ENCODE data around the gene RNGTT.

Gene RNGTT

DNA sequence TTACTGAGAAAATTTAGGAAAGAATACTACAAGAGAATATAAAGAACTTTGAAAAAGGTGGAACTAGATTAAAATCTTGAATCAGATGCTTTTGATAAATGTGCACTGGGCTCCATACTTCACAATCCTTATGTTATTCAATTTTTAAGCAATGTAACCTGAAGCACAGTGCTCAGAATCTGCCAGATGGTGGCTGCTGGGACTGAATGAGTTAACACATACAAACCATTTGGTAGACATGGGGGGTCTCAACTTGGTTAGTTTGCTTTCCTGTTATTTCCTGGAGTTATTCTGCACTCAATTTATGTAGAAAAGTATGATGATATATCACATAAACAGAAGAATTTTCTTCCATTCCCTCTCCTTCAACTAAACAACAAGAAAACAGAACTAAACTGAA, 326.5 kb downstream of the RNGTT start:
- Histone ChIP-seq H3K27ac (no peak overlapping the region), H3K9me3 (ENCODE audit: low read depth, low read length) (no peaks in the 10 kb centered on the region), H3K36me3 (ENCODE audit: insufficient read depth, low read length) (no peaks in the 10 kb centered on the region), H3K4me3 (no peak overlapping the region), H3K9ac (ENCODE audit: insufficient read length) (no peak overlapping the region)
- no peak for TF ChIP-seq EZH2 (IDR thresholded peaks at IDR 0.05)
- TF ChIP-seq FOXP2 (optimal IDR thresholded peaks at IDR 0.05; ENCODE audit: control extremely low read depth, extremely low read length, insufficient read depth) = no peak
- DNase-seq (ENCODE audit: low read depth, low spot score) = no peak

- no peak for DNase-seq (ENCODE audit: low read depth, low spot score)
- no peaks in the 10 kb centered on the region for H3K9me3 ChIP-seq (ENCODE audit: low read depth, low read length)
- H3K27ac ChIP-seq = no peak overlapping the region
- H3K4me3 ChIP-seq = no peak overlapping the region
- TF ChIP-seq POLR2AphosphoS5 (IDR thresholded peaks at IDR 0.05; ENCODE audit: borderline replicate concordance, low read depth, low read length) = no peak
- no peak for TF ChIP-seq EZH2 (IDR thresholded peaks at IDR 0.05)
- TF ChIP-seq FOXP2 (optimal IDR thresholded peaks at IDR 0.05; ENCODE audit: control extremely low read depth, extremely low read length, insufficient read depth) = no peak
- H3K36me3 ChIP-seq (ENCODE audit: insufficient read depth, low read length) = no peaks in the 10 kb centered on the region
- H3K9ac ChIP-seq (ENCODE audit: insufficient read length) = no peak overlapping the region
Measured at GRCh38 chr6:88633782-88634181, 329.6 kb downstream of the RNGTT start.

DNA sequence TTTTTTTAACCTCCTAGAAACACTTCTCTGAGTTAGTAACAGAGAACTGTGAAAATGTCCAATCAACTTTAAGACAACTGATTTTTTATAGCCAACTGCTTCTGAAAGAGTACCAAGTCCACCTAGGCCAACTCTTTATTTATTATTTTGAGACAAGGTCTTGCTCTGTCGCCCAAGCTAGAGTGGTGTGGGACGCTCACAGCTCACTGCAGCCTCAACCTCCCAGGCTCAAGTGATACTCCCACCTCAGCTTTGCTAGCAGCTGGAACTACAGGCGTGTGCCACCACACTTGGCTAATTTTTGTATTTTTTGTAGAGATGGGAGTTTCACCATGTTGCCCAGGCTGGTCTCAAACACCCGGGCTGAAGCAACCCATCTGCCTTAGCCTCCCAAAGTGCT, 331.6 kb downstream of the RNGTT start:
- Histone ChIP-seq H3K27ac (no peak overlapping the region), H3K9me3 (ENCODE audit: low read depth, low read length) (no peaks in the 10 kb centered on the region), H3K9ac (ENCODE audit: insufficient read length) (no peak overlapping the region), H3K36me3 (ENCODE audit: insufficient read depth, low read length) (no peaks in the 10 kb centered on the region), H3K4me3 (no peak overlapping the region)
- no peak for DNase-seq (ENCODE audit: low read depth, low spot score)
- no peak for TF ChIP-seq EZH2 (IDR thresholded peaks at IDR 0.05)
- no peak for TF ChIP-seq FOXP2 (optimal IDR thresholded peaks at IDR 0.05; ENCODE audit: control extremely low read depth, extremely low read length, insufficient read depth)
- TF ChIP-seq POLR2AphosphoS5 (IDR thresholded peaks at IDR 0.05; ENCODE audit: borderline replicate concordance, low read depth, low read length) = no peak

GRCh38 chr6:88629838-88630494, 333.5 kb downstream of the RNGTT start:
- Histone ChIP-seq H3K9me3 (ENCODE audit: low read depth, low read length) (no peaks in the 10 kb centered on the region), H3K27ac (no peak overlapping the region), H3K36me3 (ENCODE audit: insufficient read depth, low read length) (no peaks in the 10 kb centered on the region), H3K9ac (ENCODE audit: insufficient read length) (no peak overlapping the region), H3K4me3 (no peak overlapping the region)
- no peak for DNase-seq (ENCODE audit: low read depth, low spot score)
- TF ChIP-seq EZH2 (IDR thresholded peaks at IDR 0.05) (no peak), POLR2AphosphoS5 (IDR thresholded peaks at IDR 0.05; ENCODE audit: borderline replicate concordance, low read depth, low read length) (no peak), FOXP2 (optimal IDR thresholded peaks at IDR 0.05; ENCODE audit: control extremely low read depth, extremely low read length, insufficient read depth) (no peak)

DNA sequence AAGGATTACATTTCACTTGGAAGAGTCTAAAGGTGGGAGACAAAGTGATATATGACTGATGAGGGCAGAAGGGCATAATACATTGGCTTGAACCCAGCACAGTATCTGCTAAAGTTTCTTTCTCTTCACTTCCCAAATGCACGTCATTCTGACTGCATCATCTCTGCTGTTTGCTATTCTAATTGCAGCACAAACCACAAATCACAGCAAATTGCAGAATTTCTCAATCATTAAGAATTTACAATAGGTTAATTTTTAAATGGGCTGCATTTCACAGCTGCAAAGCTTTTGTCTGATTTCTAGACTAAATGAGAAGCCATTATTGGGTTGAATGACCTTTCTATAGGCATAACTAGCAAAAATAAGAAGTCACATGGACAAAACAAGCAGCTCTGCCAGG, 337.0 kb downstream of the RNGTT start:
- no peaks in the 10 kb centered on the region for H3K36me3 ChIP-seq (ENCODE audit: insufficient read depth, low read length)
- H3K9me3 ChIP-seq (ENCODE audit: low read depth, low read length) = no peaks in the 10 kb centered on the region
- H3K9ac ChIP-seq (ENCODE audit: insufficient read length) = no peak overlapping the region
- no peak for TF ChIP-seq POLR2AphosphoS5 (IDR thresholded peaks at IDR 0.05; ENCODE audit: borderline replicate concordance, low read depth, low read length)
- DNase-seq (ENCODE audit: low read depth, low spot score) = no peak
- H3K4me3 ChIP-seq = no peak overlapping the region
- no peak overlapping the region for H3K27ac ChIP-seq

GRCh38 chr6:88623531-88623930, 339.9 kb downstream of the RNGTT start:
- no peaks in the 10 kb centered on the region for H3K9me3 ChIP-seq (ENCODE audit: low read depth, low read length)
- no peaks in the 10 kb centered on the region for H3K36me3 ChIP-seq (ENCODE audit: insufficient read depth, low read length)
- H3K4me3 ChIP-seq = no peak overlapping the region
- no peak for DNase-seq (ENCODE audit: low read depth, low spot score)
- no peak overlapping the region for H3K9ac ChIP-seq (ENCODE audit: insufficient read length)
- TF ChIP-seq POLR2AphosphoS5 (IDR thresholded peaks at IDR 0.05; ENCODE audit: borderline replicate concordance, low read depth, low read length) (no peak), EZH2 (IDR thresholded peaks at IDR 0.05) (no peak)
- no peak overlapping the region for H3K27ac ChIP-seq

DNA sequence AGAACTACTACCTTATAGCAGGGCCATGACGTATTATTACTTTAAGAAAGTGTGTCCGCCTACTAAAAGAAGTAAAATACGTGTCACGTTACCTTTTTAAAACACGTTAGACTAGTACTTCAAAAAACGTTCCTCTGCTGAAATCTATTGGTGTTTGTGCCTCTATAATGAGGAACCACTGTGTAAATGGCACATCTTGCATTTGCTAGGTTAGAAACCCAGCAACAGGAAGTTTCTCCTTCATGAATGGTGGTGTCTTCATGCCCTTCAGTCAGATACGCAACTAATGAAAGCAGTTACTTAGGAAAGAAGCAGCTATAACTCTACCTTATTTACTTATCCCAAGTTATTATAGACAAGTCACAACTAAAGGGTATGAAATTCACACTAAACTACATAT, 343.5 kb downstream of the RNGTT start:
- no peak overlapping the region for H3K27ac ChIP-seq
- no peaks in the 10 kb centered on the region for H3K36me3 ChIP-seq (ENCODE audit: insufficient read depth, low read length)
- no peaks in the 10 kb centered on the region for H3K9me3 ChIP-seq (ENCODE audit: low read depth, low read length)
- no peak for TF ChIP-seq FOXP2 (optimal IDR thresholded peaks at IDR 0.05; ENCODE audit: control extremely low read depth, extremely low read length, insufficient read depth)
- TF ChIP-seq EZH2 (IDR thresholded peaks at IDR 0.05) = no peak
- no peak for TF ChIP-seq POLR2AphosphoS5 (IDR thresholded peaks at IDR 0.05; ENCODE audit: borderline replicate concordance, low read depth, low read length)
- H3K9ac ChIP-seq (ENCODE audit: insufficient read length) = no peak overlapping the region
- no peak overlapping the region for H3K4me3 ChIP-seq
- no peak for DNase-seq (ENCODE audit: low read depth, low spot score)

- DNase-seq (ENCODE audit: low read depth, low spot score) = no peak
- no peak overlapping the region for H3K9ac ChIP-seq (ENCODE audit: insufficient read length)
- TF ChIP-seq POLR2AphosphoS5 (IDR thresholded peaks at IDR 0.05; ENCODE audit: borderline replicate concordance, low read depth, low read length) (no peak), FOXP2 (optimal IDR thresholded peaks at IDR 0.05; ENCODE audit: control extremely low read depth, extremely low read length, insufficient read depth) (no peak)
- no peak overlapping the region for H3K27ac ChIP-seq
- H3K4me3 ChIP-seq = no peak overlapping the region
- H3K9me3 ChIP-seq (ENCODE audit: low read depth, low read length) = no peaks in the 10 kb centered on the region
- peaks cover 5% of the 10 kb centered on the region; the same call in 1 of the 2 replicates for H3K36me3 ChIP-seq (ENCODE audit: insufficient read depth, low read length)
Measured at GRCh38 chr6:88616380-88616779, 347.0 kb downstream of the RNGTT start.

DNA sequence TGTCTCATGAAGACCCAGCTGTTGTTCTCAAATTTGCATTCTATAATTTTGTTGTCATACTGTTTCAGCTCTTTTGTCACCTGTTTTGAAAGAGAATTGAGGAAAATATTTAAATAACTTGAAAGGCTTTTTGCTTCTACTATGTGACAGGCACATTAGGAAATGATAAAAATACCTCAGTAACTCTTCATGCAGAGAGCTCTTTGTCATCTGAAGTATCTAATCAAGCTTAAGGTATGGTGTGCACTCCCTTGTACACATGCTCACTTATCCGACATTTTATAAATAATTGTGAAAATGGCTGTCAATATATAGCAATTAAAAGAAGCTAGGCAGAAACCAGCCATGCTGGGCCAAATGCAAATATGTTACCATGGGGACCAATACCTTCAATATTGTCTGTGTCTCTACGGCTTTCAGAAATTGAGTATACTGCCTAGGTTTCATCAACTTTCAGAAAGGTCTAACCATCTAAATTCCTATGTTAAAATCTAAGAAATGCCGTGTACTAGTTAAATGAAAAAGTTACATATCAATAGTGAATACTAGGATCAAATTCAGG, 349.0 kb downstream of the RNGTT start:
- no peak for TF ChIP-seq FOXP2 (optimal IDR thresholded peaks at IDR 0.05; ENCODE audit: control extremely low read depth, extremely low read length, insufficient read depth)
- TF ChIP-seq POLR2AphosphoS5 (IDR thresholded peaks at IDR 0.05; ENCODE audit: borderline replicate concordance, low read depth, low read length) = no peak
- no peak for TF ChIP-seq EZH2 (IDR thresholded peaks at IDR 0.05)
- H3K4me3 ChIP-seq = no peak overlapping the region
- H3K36me3 ChIP-seq (ENCODE audit: insufficient read depth, low read length) = peaks cover 5% of the 10 kb centered on the region; the same call in 1 of the 2 replicates
- no peak for DNase-seq (ENCODE audit: low read depth, low spot score)
- H3K9ac ChIP-seq (ENCODE audit: insufficient read length) = no peak overlapping the region
- H3K9me3 ChIP-seq (ENCODE audit: low read depth, low read length) = no peaks in the 10 kb centered on the region
- H3K27ac ChIP-seq = no peak overlapping the region
